IPS DF 6.9 (cell line): ENCODE results near the gene LRSAM1.

Experiments used
- DNase-seq: peaks from one replicate; pipeline ENCODE4 v3.0.0-alpha.2; 2013; ENCODE audit warnings: low read depth, low spot score
- H3K27ac ChIP-seq: one replicate; pipeline ENCODE4 v1.5.1; 2013; ENCODE audit warnings: low read length, control low read depth
- H3K27me3 ChIP-seq: 2 replicates; pipeline ENCODE4 v1.6.1; 2013; ENCODE audit warnings: mild to moderate bottlenecking, low read length; ENCODE audit not compliant: control insufficient read depth, insufficient read depth
- H3K36me3 ChIP-seq: 2 replicates; pipeline ENCODE4 v1.6.1; 2013; ENCODE audit warnings: low read length; ENCODE audit not compliant: control insufficient read depth, insufficient read depth
- H3K4me1 ChIP-seq: 2 replicates; pipeline ENCODE4 v1.6.1; 2013; ENCODE audit warnings: low read length; ENCODE audit not compliant: control insufficient read depth, insufficient read depth
- H3K4me3 ChIP-seq: 2 replicates; pipeline ENCODE4 v1.5.1; 2013; ENCODE audit warnings: mild to moderate bottlenecking, low read length
- H3K9me3 ChIP-seq: 2 replicates; pipeline ENCODE4 v1.6.1; 2013; ENCODE audit warnings: low read length, inconsistent platforms; ENCODE audit not compliant: control insufficient read depth, insufficient read depth
- WGBS: extraction: QIAGEN DNeasy Blood & Tissue Kit; methylation state at CpG from one replicate; pipeline ENCODE4 v1.1.7; 2013; ENCODE audit warnings: mixed read lengths, missing lambda C conversion rate; ENCODE audit not compliant: insufficient read length, insufficient coverage; 5-methylcytosine and 5-hydroxymethylcytosine counted together

The LRSAM1 gene

GRCh38 chr9:127447416-127448111 lies 3.7 kb upstream of the LRSAM1 start:
- WGBS = no CpG with 5 or more reads among the region's 7 CpGs
- no peak overlapping the region for H3K4me3 ChIP-seq
- no peak for DNase-seq
- no peak overlapping the region for H3K27ac ChIP-seq
- H3K4me1 ChIP-seq = no peaks in the 10 kb centered on the region; the same call in 1 of the 2 replicates
- H3K36me3 ChIP-seq = peaks cover 58% of the 10 kb centered on the region
- H3K27me3 ChIP-seq = no peaks in the 10 kb centered on the region
- peaks cover 2% of the 10 kb centered on the region; the same call in 1 of the 2 replicates for H3K9me3 ChIP-seq

DNA sequence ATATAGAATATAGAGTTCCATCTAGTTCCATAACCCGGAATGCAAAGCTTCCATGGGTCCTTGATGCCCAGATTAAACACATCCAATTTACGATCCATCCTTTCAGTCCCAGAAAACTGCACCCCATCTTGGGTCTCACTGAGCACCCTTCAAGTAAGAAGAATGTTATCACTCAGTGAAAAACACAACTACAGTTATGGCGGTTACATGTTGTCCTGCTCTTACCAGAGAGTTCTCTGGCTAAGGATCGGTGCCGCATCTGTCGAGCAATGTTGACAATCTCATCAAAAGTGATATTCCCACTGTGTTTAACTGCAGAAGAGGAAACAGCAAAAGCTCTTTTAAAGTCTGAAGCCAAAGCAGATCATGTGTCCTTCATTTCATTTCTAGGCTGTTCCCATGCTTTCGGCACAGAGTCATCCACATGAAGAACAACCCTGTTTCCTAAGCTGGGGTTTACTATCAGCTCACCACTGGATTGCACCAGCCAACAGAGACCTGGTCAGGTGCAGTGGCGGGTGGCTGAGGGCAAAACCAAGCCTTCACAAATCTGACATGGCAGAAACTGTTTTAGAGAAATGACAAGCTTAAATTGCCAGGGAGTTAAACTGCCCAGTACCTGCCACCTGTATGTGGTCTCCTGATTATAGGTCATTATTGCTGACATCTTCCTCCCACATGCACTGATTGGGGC lies 3.1 kb upstream of the LRSAM1 start:
- peaks cover 1% of the 10 kb centered on the region; the same call in 1 of the 2 replicates for H3K4me1 ChIP-seq
- peaks cover 2% of the 10 kb centered on the region; the same call in 1 of the 2 replicates for H3K9me3 ChIP-seq
- no CpG with 5 or more reads among the region's 8 CpGs for WGBS
- no peak for DNase-seq
- peaks cover 58% of the 10 kb centered on the region for H3K36me3 ChIP-seq
- no peaks in the 10 kb centered on the region for H3K27me3 ChIP-seq
- peak overlapping the region; percentile 9; the same call in 1 of the 2 replicates for H3K4me3 ChIP-seq
- no peak overlapping the region for H3K27ac ChIP-seq

GRCh38 chr9:127449332-127449966 lies 1.9 kb upstream of the LRSAM1 start:
- peaks cover 1% of the 10 kb centered on the region; the same call in 1 of the 2 replicates for H3K4me1 ChIP-seq
- WGBS = no CpG with 5 or more reads among the region's 5 CpGs
- no peaks in the 10 kb centered on the region for H3K27me3 ChIP-seq
- H3K4me3 ChIP-seq = peak overlapping the region; percentile 91; the same call in 1 of the 2 replicates
- peaks cover 52% of the 10 kb centered on the region for H3K36me3 ChIP-seq
- DNase-seq = no peak
- H3K9me3 ChIP-seq = no peaks in the 10 kb centered on the region; the same call in 1 of the 2 replicates
- no peak overlapping the region for H3K27ac ChIP-seq

DNA sequence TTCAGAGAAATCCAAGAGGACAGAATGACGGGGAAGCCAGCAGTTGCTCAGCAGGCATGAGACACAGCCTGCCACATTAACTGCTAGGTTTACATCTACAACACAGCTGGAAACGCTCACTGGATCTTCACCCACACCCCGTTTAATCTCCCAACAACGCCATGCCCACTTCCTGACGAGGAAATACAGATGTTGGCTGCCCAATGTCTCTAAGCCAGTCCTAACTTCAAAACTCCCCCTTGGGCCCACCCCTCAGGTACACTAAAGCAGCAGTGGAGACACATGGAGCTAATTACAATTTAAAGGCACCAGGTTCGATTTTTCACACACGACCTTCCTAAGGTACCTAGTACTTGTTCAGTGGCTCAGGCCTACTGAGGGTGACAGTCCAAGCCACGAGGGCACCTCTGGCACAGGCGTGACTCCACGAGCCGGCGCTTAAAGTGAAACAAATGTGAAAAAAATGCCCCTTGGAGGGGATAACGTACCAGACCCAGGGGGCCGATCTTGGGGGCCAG lies 1.0 kb upstream of the LRSAM1 start:
- Histone ChIP-seq H3K27me3 (no peaks in the 10 kb centered on the region), H3K4me1 (peaks cover 1% of the 10 kb centered on the region; the same call in 1 of the 2 replicates), H3K9me3 (no peaks in the 10 kb centered on the region), H3K36me3 (peaks cover 47% of the 10 kb centered on the region), H3K27ac (no peak overlapping the region), H3K4me3 (peak overlapping the region; percentile 91)
- DNase-seq = no peak
- no CpG with 5 or more reads among the region's 14 CpGs for WGBS

DNA sequence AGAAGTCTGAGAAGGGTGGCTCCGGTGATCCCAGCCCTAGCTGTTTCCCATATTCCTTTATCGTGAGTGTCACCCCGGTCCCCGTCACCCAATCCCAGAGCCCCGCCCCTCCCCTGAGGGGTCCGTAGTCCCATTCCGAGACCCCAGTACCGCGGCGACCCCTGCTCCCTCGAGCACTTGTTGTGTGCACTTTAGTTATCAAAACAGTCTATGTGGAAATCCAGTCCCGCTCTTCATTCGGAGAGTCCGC lies 223 bp downstream of the LRSAM1 start:
- WGBS = no CpG with 5 or more reads among the region's 14 CpGs
- Histone ChIP-seq H3K9me3 (no peaks in the 10 kb centered on the region), H3K27me3 (no peaks in the 10 kb centered on the region), H3K36me3 (peaks cover 39% of the 10 kb centered on the region), H3K4me3 (peak overlapping the region; percentile 91; the same call in 1 of the 2 replicates), H3K4me1 (peaks cover 1% of the 10 kb centered on the region; the same call in 1 of the 2 replicates), H3K27ac (no peak overlapping the region)
- no peak for DNase-seq

GRCh38 chr9:127451858-127452656 lies 747 bp downstream of the LRSAM1 start:
- Histone ChIP-seq H3K9me3 (no peaks in the 10 kb centered on the region), H3K27me3 (no peaks in the 10 kb centered on the region), H3K36me3 (peaks cover 34% of the 10 kb centered on the region), H3K4me1 (peaks cover 1% of the 10 kb centered on the region; the same call in 1 of the 2 replicates), H3K4me3 (peak overlapping the region; percentile 91), H3K27ac (no peak overlapping the region)
- no CpG with 5 or more reads among the region's 29 CpGs for WGBS
- no peak for DNase-seq

DNA sequence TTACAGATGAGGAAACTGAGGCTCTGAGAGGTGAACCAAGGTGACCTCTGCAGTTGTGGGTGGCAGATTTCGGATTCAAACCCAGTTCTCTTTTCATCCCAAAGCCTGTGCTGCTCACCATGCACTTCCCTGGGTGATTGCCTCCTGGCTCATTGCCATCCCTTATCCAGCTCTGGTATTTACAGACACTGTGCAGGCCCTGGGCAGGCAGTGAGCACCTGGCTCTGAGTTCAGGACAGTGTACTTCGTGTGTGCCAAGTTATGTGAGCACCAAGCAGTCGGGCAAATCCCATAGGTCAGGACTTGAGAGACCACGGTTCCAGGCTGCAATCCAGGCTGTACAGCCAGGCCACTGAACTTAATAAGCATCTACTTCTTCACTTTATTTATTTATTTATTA lies 1.4 kb downstream of the LRSAM1 start:
- Histone ChIP-seq H3K9me3 (no peaks in the 10 kb centered on the region), H3K36me3 (peaks cover 35% of the 10 kb centered on the region), H3K27ac (no peak overlapping the region), H3K4me1 (peaks cover 1% of the 10 kb centered on the region; the same call in 1 of the 2 replicates), H3K4me3 (no peak overlapping the region; the same call in 1 of the 2 replicates), H3K27me3 (no peaks in the 10 kb centered on the region)
- no CpG with 5 or more reads among the region's 4 CpGs for whole genome bisulfite sequencing
- no peak for DNase-seq

- Histone ChIP-seq H3K4me1 (peaks cover 1% of the 10 kb centered on the region; the same call in 1 of the 2 replicates), H3K36me3 (peaks cover 18% of the 10 kb centered on the region; the same call in 1 of the 2 replicates), H3K9me3 (no peaks in the 10 kb centered on the region), H3K4me3 (no peak overlapping the region), H3K27me3 (no peaks in the 10 kb centered on the region), H3K27ac (no peak overlapping the region)
- no peak for DNase-seq
- no CpG with 5 or more reads among the region's 6 CpGs for WGBS
Observed at GRCh38 chr9:127455324-127455992, 4.1 kb downstream of the LRSAM1 start.

DNA sequence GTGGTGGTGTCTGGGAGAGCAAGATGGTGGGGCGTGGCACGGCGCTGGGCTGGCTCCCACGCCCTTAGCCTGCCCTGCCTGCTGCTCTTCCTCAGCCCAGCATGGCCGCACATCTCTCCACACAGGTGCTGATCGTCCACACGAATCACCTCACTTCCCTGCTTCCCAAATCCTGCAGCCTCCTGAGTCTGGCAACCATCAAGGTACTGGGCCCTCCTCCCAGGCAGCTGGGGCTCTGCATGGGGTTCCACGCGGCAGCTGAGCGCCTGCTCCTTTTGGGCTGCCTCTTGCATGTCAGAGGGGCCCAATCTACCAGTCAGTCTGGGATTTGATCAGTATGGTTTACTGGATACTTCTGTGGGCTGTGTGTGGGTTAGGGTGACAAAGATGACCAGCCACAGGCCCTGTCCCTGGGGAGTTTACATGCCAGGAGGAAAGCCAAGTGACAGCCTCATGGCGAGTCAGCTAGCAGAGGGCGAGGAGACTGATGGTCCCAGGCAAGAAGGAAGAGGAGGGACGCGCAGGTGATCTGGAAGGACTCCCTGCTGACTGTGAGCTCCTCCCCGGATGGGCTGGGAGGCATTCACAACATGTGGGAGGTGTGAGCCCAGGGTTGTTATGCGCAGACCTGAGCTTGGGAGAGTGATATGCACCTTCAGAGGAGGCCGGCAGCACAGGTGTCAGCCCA lies 6.0 kb downstream of the LRSAM1 start:
- no peak for DNase-seq
- H3K27me3 ChIP-seq = no peaks in the 10 kb centered on the region
- H3K36me3 ChIP-seq = peaks cover 20% of the 10 kb centered on the region
- no peaks in the 10 kb centered on the region for H3K9me3 ChIP-seq
- WGBS = no CpG with 5 or more reads among the region's 17 CpGs
- H3K4me3 ChIP-seq = no peak overlapping the region
- no peak overlapping the region for H3K27ac ChIP-seq
- H3K4me1 ChIP-seq = 0 out of 2 replicates have a peak, but pooled peaks cover 1% of the 10 kb centered on the region
